HepG2 (cell line): ENCODE measurements around the gene BTBD8.

Source experiments
- E2F5 ChIP-seq: sonication (generic); formaldehyde crosslinking; conservative IDR thresholded peaks from 2 replicates; pipeline ENCODE4 v1.4.0; 2020; ENCODE audit warnings: missing genetic modification reagents
- EZH2 ChIP-seq: conservative IDR thresholded peaks from 2 replicates; pipeline ENCODE4 v1.6.1; 2012; ENCODE audit warnings: mild to moderate bottlenecking, low read depth, low read length, moderate library complexity
- MXD4 ChIP-seq: IDR thresholded peaks from 2 replicates; pipeline ENCODE4 v1.6.1; 2016; ENCODE audit warnings: mild to moderate bottlenecking, missing biosample characterization, missing genetic modification reagents
- NFE2L1 ChIP-seq: sonication (generic); formaldehyde crosslinking; IDR thresholded peaks from 2 replicates; pipeline ENCODE4 v1.4.0; 2020; ENCODE audit warnings: missing genetic modification reagents, mild to moderate bottlenecking, borderline replicate concordance
- NR2C2 ChIP-seq: sonication (generic); formaldehyde crosslinking; IDR thresholded peaks from 2 replicates; pipeline ENCODE4 v1.4.0; 2020; ENCODE audit warnings: missing genetic modification reagents, mild to moderate bottlenecking, moderate library complexity, borderline replicate concordance
- PAX8 ChIP-seq: sonication (generic); formaldehyde crosslinking; IDR thresholded peaks from 2 replicates; pipeline ENCODE4 v1.8.0; 2022; ENCODE audit warnings: mild to moderate bottlenecking, missing genetic modification reagents, borderline replicate concordance
- TBP ChIP-seq: sonication (generic); formaldehyde crosslinking; IDR thresholded peaks from 2 replicates; pipeline ENCODE4 v1.5.0; 2020; ENCODE audit warnings: missing genetic modification reagents
- ZBTB7A ChIP-seq: sonication (generic); formaldehyde crosslinking; IDR thresholded peaks from 2 replicates; pipeline ENCODE4 v1.8.0; 2022; ENCODE audit warnings: mild to moderate bottlenecking, missing genetic modification reagents
- ZFP36L2 ChIP-seq: sonication (generic); formaldehyde crosslinking; IDR thresholded peaks from 2 replicates; pipeline ENCODE4 v1.4.0; 2020; ENCODE audit warnings: missing genetic modification reagents
- ZNF274 ChIP-seq: sonication (generic); formaldehyde crosslinking; IDR thresholded peaks from 2 replicates; pipeline ENCODE4 v1.5.1; 2020; ENCODE audit warnings: mild to moderate bottlenecking, missing genetic modification reagents
- ZNF776 ChIP-seq: sonication (generic); formaldehyde crosslinking; IDR thresholded peaks from 2 replicates; pipeline ENCODE4 v1.4.0; 2020; ENCODE audit warnings: mild to moderate bottlenecking, missing genetic modification reagents
- TF ChIP-seq, protein P1 (sequence below): sonication (generic); formaldehyde crosslinking; IDR thresholded peaks from 2 replicates; pipeline ENCODE4 v1.5.0; 2020; ENCODE audit warnings: mild to moderate bottlenecking, missing genetic modification reagents, moderate library complexity

DNA sequence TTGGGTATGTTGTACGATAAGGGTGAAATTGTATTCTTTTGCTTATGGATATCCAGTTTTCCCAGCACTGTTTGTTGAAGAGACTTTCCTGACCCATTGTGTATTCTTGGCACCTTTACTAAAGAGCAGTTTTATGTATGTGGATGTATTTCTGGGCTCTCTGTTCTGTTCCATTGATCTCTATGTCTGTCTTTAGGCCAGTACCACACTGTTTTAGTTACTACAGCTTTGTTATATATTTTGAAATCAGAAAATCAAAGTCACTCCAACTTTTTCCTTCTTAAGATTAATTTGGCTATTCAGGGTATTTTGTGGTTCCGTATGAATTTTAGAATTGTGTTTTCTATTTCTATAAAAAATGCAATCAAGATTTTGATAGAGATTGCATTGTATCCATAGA, 74.8 kb downstream of the BTBD8 start:
- TF ChIP-seq NFE2L1 (CRISPR knock-in tag) (no peak), TBP (CRISPR knock-in tag) (no peak), ZNF776 (CRISPR knock-in tag) (no peak), ZFP36L2 (CRISPR knock-in tag) (no peak), MXD4 (CRISPR knock-in tag) (no peak), E2F5 (CRISPR knock-in tag) (no peak), ZBTB7A (no peak), EZH2 (no peak), NR2C2 (CRISPR knock-in tag) (no peak), PAX8 (CRISPR knock-in tag) (no peak), ZNF274 (CRISPR knock-in tag) (no peak)
- TF ChIP-seq, protein P1, sequence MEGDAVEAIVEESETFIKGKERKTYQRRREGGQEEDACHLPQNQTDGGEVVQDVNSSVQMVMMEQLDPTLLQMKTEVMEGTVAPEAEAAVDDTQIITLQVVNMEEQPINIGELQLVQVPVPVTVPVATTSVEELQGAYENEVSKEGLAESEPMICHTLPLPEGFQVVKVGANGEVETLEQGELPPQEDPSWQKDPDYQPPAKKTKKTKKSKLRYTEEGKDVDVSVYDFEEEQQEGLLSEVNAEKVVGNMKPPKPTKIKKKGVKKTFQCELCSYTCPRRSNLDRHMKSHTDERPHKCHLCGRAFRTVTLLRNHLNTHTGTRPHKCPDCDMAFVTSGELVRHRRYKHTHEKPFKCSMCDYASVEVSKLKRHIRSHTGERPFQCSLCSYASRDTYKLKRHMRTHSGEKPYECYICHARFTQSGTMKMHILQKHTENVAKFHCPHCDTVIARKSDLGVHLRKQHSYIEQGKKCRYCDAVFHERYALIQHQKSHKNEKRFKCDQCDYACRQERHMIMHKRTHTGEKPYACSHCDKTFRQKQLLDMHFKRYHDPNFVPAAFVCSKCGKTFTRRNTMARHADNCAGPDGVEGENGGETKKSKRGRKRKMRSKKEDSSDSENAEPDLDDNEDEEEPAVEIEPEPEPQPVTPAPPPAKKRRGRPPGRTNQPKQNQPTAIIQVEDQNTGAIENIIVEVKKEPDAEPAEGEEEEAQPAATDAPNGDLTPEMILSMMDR (CRISPR knock-in tag), result no peak
